ENCODE data around the gene KLHL41.
"Not testable (repeated sequence)": the region's sequence is repeated elsewhere in the genome, so short reads cannot be mapped to it uniquely, and the experiment has no call there.

The KLHL41 gene

DNA sequence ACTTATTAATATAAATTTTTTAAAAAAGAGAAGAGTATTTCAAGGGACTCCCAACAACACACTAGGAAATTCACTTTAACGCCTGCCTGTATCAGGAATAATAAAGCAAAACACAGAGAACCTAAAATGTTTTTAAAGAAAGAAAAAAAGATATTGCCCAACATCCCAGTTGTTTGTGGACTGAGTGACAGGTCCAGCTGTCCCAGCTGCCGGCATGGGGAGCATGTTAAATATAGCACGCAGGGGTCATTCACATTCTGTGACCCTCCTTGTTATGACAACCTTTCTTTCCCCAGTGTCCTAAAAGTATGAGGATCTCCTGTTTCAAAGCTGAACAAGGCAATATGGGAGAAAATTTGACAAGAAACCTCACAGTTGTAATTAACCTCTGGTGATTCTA, 4.4 kb downstream of the KLHL41 start:
- no peak overlapping the region for H3K4me3 ChIP-seq (ENCODE audit: low read depth, low read length)
- no peak for DNase-seq (ENCODE audit: low read depth)
- TF ChIP-seq CTCF (IDR thresholded peaks at IDR 0.05; ENCODE audit: low read depth, low read length, missing control alignments): no peak

DNA sequence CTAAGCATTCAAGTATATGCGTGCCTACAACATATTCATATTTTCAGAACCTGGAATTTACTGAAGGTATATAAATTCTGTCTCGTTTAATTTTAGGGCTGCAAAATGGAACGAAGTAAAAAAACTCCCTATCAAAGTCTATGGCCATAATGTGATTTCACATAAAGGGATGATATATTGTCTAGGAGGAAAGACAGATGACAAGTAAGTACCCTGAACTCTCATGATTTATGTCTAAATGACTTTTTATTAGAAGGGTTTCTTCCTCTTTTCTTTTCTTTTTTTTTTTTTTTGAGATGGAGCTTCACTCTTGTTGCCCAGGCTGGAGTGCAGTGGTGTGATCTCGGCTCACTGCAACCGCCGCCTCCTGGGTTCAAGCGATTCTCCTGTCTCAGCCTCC, 5.3 kb downstream of the KLHL41 start:
- not testable (repeated sequence) for DNase-seq (ENCODE audit: low read depth); H3K4me3 ChIP-seq (ENCODE audit: low read depth, low read length)

GRCh38 chr2:169516488-169516995, 7.0 kb downstream of the KLHL41 start:
- H3K4me3 ChIP-seq (ENCODE audit: low read depth, low read length): not testable (repeated sequence)

DNA sequence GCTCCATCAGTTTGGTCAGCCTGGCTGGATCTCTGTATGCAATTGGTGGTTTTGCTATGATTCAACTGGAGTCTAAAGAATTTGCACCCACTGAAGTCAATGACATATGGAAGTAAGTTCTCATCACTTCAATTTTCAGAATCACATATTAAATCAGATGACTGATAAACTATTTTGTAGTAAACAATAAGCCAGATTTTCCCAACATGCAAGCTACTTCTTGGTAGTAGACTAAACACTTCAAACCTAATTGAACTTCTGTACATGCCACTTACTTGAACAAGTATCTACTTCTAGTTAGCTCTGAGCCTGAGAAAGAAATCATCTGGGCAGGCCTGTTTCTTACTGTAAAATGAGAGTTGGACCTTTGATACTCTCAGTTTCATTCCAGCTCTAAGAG, 11.4 kb downstream of the KLHL41 start:
- TF ChIP-seq CTCF (IDR thresholded peaks at IDR 0.05; ENCODE audit: low read depth, low read length, missing control alignments): no peak
- DNase-seq (ENCODE audit: low read depth): no peak
- no peak overlapping the region for H3K4me3 ChIP-seq (ENCODE audit: low read depth, low read length)

More at GRCh38 chr2:169516488-169516995, 7.0 kb downstream of the KLHL41 start:
- not testable (repeated sequence) for DNase-seq (ENCODE audit: low read depth)

GRCh38 chr2:169523681-169524080, 14.2 kb downstream of the KLHL41 start:
- no peak for DNase-seq (ENCODE audit: low read depth)
- no peak for TF ChIP-seq CTCF (IDR thresholded peaks at IDR 0.05; ENCODE audit: low read depth, low read length, missing control alignments)
- H3K4me3 ChIP-seq (ENCODE audit: low read depth, low read length): no peak overlapping the region

- DNase-seq (ENCODE audit: low read depth): no peak
Measured at GRCh38 chr2:169525434-169525833, 15.9 kb downstream of the KLHL41 start.

DNA sequence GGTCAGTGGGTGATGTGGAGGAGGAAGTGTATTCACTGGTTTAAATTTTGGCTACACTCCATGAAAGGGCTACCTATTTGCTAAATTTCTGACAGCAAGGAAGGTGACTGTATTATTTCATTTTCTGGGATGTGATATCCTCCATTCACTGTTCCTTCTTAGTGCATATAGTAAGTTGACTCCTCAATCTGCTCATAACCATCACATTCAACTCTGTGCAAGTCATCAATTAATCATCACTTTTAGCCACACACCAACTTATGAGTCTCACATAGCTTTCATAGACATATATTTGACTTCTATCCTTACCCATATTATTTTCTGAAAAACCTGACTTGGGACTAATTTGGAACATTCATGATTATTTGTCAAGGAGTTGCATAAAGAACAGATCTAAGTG, 16.9 kb downstream of the KLHL41 start:
- TF ChIP-seq CTCF (IDR thresholded peaks at IDR 0.05; ENCODE audit: low read depth, low read length, missing control alignments): no peak
- H3K4me3 ChIP-seq (ENCODE audit: low read depth, low read length): no peak overlapping the region
- no peak for DNase-seq (ENCODE audit: low read depth)

More at GRCh38 chr2:169525434-169525833, 15.9 kb downstream of the KLHL41 start:
- no peak overlapping the region for H3K4me3 ChIP-seq (ENCODE audit: low read depth, low read length)
- TF ChIP-seq CTCF (IDR thresholded peaks at IDR 0.05; ENCODE audit: low read depth, low read length, missing control alignments): no peak

GRCh38 chr2:169528271-169528701, 18.8 kb downstream of the KLHL41 start:
- no peak overlapping the region for H3K4me3 ChIP-seq (ENCODE audit: low read depth, low read length)
- peak; percentile 89 for TF ChIP-seq CTCF (IDR thresholded peaks at IDR 0.05; ENCODE audit: low read depth, low read length, missing control alignments)
- DNase-seq (ENCODE audit: low read depth): peak; percentile 39

DNA sequence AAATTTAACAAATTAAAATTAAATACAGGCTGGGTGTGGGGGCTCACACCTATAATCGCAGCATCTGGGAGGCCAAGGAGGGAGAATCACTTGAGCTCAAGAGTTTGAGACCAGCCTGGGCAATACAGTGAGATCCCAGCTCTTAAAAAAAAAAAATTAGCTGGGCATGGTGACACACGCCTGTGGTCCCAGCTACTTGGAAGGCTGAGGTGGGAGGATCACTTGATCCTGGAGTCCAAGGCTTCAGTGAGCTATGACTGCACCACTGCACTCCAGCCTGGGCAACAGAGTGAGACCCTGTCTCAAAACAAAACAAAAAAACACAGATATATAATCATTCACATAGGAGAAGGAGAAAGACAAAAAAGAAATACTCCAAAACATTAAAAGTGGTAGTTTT, 30.0 kb downstream of the KLHL41 start:
- not testable (repeated sequence) for DNase-seq (ENCODE audit: low read depth); H3K4me3 ChIP-seq (ENCODE audit: low read depth, low read length)
